Kidney (tissue), 14 donors: ENCODE results near the gene HOXD3. TPM values are rescaled to one million over a fixed set of nuclear protein-coding genes. Genes with fewer than 3 reads are reported as not detected.

Experiments
- DNase-seq, 5 donors: peaks; one replicate each; pipeline ENCODE4 v3.0.0-alpha.2; 2013 to 2020
- FAIRE-seq: peaks from 2 replicates; lab custom pipeline; 2012; peaks lifted over from hg19 to GRCh38; lab: Jason Lieb, UNC
- H3K27ac ChIP-seq, 2 donors: one replicate each; pipeline ENCODE4 v1.7.0; 2013; ENCODE audit warnings: low read depth in 2 of 2, low read length in 2 of 2, inconsistent platforms in 1 of 2
- H3K27me3 ChIP-seq: one replicate; pipeline ENCODE4 v1.7.1; 2013; ENCODE audit warnings: low read length, inconsistent platforms; ENCODE audit not compliant: control insufficient read depth, insufficient read depth
- H3K36me3 ChIP-seq, 3 donors: one replicate each; pipeline versions ENCODE4 v1.7.0 to v1.7.1; 2013; ENCODE audit warnings: low read length in 3 of 3, control low read depth in 1 of 3, inconsistent platforms in 1 of 3; ENCODE audit not compliant: insufficient read depth in 3 of 3, control insufficient read depth in 2 of 3
- H3K4me1 ChIP-seq, 3 donors: one replicate each; pipeline versions ENCODE4 v1.7.0 to v1.7.1; 2013; ENCODE audit warnings: low read length in 3 of 3, inconsistent platforms in 1 of 3, low read depth in 1 of 3; ENCODE audit not compliant: control insufficient read depth in 2 of 3, insufficient read depth in 2 of 3
- H3K4me3 ChIP-seq, 3 donors: one replicate each; pipeline versions ENCODE4 v1.7.0 to v1.8.1; 2013; ENCODE audit warnings: low read length in 3 of 3, control low read depth in 1 of 3, inconsistent platforms in 1 of 3
- H3K9ac ChIP-seq, 3 donors: one replicate each; pipeline versions ENCODE4 v1.7.0 to v1.7.1; 2013; ENCODE audit warnings: low read length in 3 of 3, control low read depth in 1 of 3, inconsistent platforms in 1 of 3
- H3K9me3 ChIP-seq, 3 donors: one replicate each; pipeline versions ENCODE4 v1.7.0 to v1.7.1; 2013; ENCODE audit warnings: low read length in 3 of 3, control low read depth in 1 of 3, inconsistent platforms in 1 of 3; ENCODE audit not compliant: control insufficient read depth in 2 of 3, insufficient read depth in 1 of 3
- intact Hi-C: fragments of 100-400 bp; cut with DNase I; formaldehyde crosslinking; loops from one replicate; pipeline ENCODE4 v1.11.1; 2022
- polyA plus RNA-seq: library from polyadenylated mRNA; stranded (reverse); fragments of 350-450 nt; fragmentation: Illumina TruSeq; extraction: RNeasy Lipid Tissue Mini Kit (QIAGEN cat#74804); gene quantifications from one replicate; pipeline ENCODE4 v1.2.3, GENCODE V29; 2014; ENCODE audit warnings: low read depth, low replicate concordance; ENCODE audit not compliant: insufficient read depth
- total RNA-seq: library from RNA; stranded (reverse); fragmentation: NEBNext Ultra II Directional; extraction: Animal tissue kit (Norgen Biotek cat#: 25700); gene quantifications from one replicate; pipeline ENCODE4 v1.2.1, GENCODE V29; 2021
- TF ChIP-seq, protein P1 (sequence below): IDR thresholded peaks from 3 replicates; pipeline ENCODE4 v1.5.1; 2012; ENCODE audit warnings: mild to moderate bottlenecking, moderate library complexity, borderline replicate concordance; ENCODE audit not compliant: insufficient read depth; ENCODE audit errors: extremely low read depth
- donor health status: control.
- donor health status: control.
- donor health status: control.
- donor health status: control.
- donor health status: control.
- donor health status: DM: yes; HTN: yes; CAD: no.
- donor health status: Normal renal cell carcinoma (clear cell type).

Gene HOXD3
- total and polyA plus RNA-seq, 2 donors from 2014 or later, result 16.9 to 29.3 TPM

DNA sequence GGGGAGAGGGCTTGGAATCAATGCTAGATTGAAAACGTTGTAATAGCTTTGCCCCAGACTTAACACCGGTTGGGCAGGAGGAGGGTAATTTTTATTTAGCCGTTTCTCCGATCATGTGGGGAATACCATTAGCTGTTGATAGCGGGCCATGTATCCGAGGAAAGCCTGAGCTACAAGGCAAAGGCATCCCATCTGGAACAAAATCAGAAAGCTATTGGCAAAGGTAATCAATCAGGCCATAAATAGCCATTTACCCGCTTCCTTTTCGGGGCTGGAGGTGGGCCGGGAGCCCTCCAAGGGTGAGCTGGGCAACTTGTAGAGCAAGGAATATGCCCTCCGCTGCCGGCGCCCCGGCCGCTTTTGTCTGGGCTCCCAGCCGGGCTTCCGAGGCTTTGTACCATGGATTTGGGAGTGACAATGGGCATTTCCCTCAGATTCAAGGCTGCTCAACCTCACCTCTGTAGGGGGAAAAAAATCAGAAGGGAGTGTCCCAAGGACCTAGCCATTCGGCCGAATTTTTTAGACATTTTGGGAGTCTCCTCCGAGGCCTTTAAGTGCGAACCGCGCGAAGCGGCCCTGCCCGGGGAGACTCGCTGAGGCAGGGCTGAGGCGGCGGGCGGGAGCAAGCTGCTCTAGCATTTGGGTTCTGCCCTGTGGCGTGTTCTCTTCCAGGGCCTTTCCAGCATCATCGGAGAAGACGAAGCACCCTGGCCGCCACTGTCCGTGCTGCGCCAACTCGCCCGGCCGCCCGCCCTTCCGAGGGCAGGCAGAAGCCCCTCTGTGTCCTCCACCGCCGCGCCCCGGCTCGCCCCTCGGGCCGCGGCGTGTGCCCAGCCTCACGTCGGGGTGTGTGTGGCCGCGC, 35.7 kb upstream of the HOXD3 start:
- DNase-seq (peak in 3 of 5 donors; percentile 60 to 73 (median 70)), FAIRE-seq (no peak)
- Histone ChIP-seq H3K4me1 (peaks cover 6 to 15% (median 9%) of the 10 kb centered on the region in 3 donors), H3K4me3 (peak overlapping the region; percentile 5 to 89 (median 72)), H3K27ac (peak overlapping the region; percentile 91 to 95), H3K9me3 (no peaks in the 10 kb centered on the region), H3K36me3 (peaks cover 0 to 8% (median 0%) of the 10 kb centered on the region in 3 donors), H3K9ac (peak overlapping the region; percentile 59 to 97 (median 63)), H3K27me3 (no peaks in the 10 kb centered on the region)
- intact Hi-C loops, result loop anchor here (10.0 kb wide), 2 partner anchors 523 to 1033 kb away; no protein-coding TSS in a partner anchor
- TF ChIP-seq, protein P1, sequence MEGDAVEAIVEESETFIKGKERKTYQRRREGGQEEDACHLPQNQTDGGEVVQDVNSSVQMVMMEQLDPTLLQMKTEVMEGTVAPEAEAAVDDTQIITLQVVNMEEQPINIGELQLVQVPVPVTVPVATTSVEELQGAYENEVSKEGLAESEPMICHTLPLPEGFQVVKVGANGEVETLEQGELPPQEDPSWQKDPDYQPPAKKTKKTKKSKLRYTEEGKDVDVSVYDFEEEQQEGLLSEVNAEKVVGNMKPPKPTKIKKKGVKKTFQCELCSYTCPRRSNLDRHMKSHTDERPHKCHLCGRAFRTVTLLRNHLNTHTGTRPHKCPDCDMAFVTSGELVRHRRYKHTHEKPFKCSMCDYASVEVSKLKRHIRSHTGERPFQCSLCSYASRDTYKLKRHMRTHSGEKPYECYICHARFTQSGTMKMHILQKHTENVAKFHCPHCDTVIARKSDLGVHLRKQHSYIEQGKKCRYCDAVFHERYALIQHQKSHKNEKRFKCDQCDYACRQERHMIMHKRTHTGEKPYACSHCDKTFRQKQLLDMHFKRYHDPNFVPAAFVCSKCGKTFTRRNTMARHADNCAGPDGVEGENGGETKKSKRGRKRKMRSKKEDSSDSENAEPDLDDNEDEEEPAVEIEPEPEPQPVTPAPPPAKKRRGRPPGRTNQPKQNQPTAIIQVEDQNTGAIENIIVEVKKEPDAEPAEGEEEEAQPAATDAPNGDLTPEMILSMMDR, result no peak

DNA sequence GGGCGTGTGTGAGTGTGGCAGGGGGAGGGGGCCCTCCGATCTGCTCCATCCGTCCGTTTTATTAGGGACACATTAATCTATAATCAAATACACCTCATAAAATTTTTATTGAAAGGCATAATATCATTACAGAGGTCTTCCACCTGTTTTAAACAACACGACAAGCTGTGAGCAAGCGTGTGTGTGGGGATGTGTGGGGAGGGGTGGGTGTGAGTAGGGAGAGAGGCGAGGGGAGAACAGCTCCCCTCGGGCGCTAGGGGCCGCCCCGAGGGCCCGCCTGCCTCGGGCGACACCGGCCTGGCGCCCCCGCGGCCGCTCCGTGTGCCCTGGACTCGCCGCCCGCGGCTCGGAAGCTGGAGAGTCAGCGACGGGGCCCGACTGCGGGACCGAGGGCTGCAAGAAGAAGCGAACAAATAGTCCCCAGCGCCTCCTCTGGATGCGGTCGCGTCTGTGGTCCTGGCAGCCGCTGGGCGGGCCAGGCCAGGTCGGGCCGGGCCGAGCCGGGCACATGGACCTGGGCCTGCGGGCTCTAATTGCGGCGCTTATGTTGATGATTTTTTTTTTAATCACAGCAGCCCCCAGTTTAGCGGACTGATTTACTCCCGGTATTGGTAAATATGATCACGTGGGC, 34.9 kb upstream of the HOXD3 start:
- FAIRE-seq (no peak), DNase-seq (peak in 1 of 5 donors; percentile 92)
- Histone ChIP-seq H3K4me3 (peak overlapping the region; percentile 11 to 72 (median 49)), H3K9me3 (no peaks in the 10 kb centered on the region), H3K4me1 (peaks cover 6 to 12% (median 10%) of the 10 kb centered on the region in 3 donors), H3K36me3 (peaks cover 0 to 5% (median 0%) of the 10 kb centered on the region in 3 donors), H3K27ac (peak overlapping the region; percentile 91 to 95), H3K27me3 (no peaks in the 10 kb centered on the region), H3K9ac (peak overlapping the region in 2 of 3 donors; percentile 36 to 59)
- intact Hi-C loops, result loop anchor here (10.0 kb wide), 2 partner anchors 523 to 1033 kb away; no protein-coding TSS in a partner anchor
- TF ChIP-seq, protein P1, result no peak

DNA sequence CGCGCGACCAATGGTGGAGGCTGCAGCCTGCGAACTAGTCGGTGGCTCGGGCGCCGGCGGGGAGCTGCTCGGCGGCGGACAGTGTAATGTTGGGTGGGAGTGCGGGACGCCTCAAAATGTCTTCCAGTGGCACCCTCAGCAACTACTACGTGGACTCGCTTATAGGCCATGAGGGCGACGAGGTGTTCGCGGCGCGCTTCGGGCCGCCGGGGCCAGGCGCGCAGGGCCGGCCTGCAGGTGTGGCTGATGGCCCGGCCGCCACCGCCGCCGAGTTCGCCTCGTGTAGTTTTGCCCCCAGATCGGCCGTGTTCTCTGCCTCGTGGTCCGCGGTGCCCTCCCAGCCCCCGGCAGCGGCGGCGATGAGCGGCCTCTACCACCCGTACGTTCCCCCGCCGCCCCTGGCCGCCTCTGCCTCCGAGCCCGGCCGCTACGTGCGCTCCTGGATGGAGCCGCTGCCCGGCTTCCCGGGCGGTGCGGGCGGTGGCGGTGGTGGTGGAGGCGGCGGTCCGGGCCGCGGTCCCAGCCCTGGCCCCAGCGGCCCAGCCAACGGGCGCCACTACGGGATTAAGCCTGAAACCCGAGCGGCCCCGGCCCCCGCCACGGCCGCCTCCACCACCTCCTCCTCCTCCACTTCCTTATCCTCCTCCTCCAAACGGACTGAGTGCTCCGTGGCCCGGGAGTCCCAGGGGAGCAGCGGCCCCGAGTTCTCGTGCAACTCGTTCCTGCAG, 34.3 kb upstream of the HOXD3 start, which contains the start of gene HOXD9:
Gene HOXD9, plus strand, starts transcription at position 37 of the 728 bp plus-strand sequence. Its CDS starts 50 bp downstream, at position 87.
- H3K27me3 ChIP-seq, result no peaks in the 10 kb centered on the region
- H3K36me3 ChIP-seq, result peaks cover 0 to 5% (median 0%) of the 10 kb centered on the region in 3 donors
- peaks cover 6 to 12% (median 10%) of the 10 kb centered on the region in 3 donors for H3K4me1 ChIP-seq
- peak within 1 kb of the TSS; percentile 91 to 95 for H3K27ac ChIP-seq
- DNase-seq (peak in 3 of 5 donors; percentile 83 to 95 (median 90)), FAIRE-seq (no peak)
- no peaks in the 10 kb centered on the region for H3K9me3 ChIP-seq
- TF ChIP-seq, protein P1, result no peak
- peak within 1 kb of the TSS; percentile 59 to 73 (median 63) for H3K9ac ChIP-seq
- intact Hi-C loops, result loop anchor here (10.0 kb wide), 2 partner anchors 522 to 1032 kb away; no protein-coding TSS in a partner anchor
- H3K4me3 ChIP-seq, result peak within 1 kb of the TSS; percentile 72 to 80 (median 75)
